ELF-1 (cell line): ENCODE measurements around the gene OR13C8.
"Not testable (repeated sequence)": the region's sequence is repeated elsewhere in the genome, so short reads cannot be mapped to it uniquely, and the experiment has no call there.

ENCODE experiments used
- DNase-seq: peaks from one replicate; pipeline ENCODE4 v3.0.0-alpha.2; 2016; ENCODE audit warnings: low read depth, low spot score

OR13C8 gene, protein sequence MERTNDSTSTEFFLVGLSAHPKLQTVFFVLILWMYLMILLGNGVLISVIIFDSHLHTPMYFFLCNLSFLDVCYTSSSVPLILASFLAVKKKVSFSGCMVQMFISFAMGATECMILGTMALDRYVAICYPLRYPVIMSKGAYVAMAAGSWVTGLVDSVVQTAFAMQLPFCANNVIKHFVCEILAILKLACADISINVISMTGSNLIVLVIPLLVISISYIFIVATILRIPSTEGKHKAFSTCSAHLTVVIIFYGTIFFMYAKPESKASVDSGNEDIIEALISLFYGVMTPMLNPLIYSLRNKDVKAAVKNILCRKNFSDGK

DNA sequence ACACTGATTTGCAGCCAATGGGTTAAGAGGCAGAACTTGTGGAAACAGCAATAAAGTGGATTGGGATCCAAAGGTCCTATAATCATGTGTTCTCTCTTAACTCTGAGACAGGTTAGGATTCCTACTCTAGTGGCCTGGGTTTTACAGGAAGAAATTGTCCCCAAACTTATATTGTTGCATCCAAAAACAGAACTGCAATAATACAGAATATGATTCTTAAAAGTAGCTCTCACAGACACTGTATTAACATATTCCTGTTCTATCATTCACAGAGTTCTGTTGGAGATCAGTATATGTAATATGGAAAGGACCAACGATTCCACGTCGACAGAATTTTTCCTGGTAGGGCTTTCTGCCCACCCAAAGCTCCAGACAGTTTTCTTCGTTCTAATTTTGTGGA, at the start of gene OR13C8:
TSS of gene OR13C8 (plus strand) at position 301 of the 400 bp plus-strand sequence. CDS start at position 301, 0 bp downstream.
- no peak for DNase-seq

DNA sequence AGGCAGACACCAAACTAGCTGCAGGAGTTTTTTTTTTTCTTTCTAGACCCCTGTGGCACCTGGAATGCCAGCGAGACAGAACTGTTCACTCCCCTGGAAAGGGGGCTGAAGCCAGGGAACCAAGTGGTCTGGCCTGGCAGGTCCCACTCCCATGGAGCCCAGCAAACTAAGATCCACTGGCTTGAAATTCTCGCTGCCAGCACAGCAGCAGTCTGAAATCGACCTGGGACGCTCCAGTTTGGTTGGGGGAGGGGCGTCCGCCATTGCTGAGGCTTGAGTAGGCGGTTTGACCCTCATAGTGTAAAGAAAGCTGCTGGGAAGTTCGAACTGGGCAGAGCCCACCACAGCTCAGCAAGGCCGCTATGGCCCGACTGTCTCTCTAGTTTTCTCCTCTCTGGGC, 48.7 kb upstream of the OR13C8 start:
- not testable (repeated sequence) for DNase-seq

DNA sequence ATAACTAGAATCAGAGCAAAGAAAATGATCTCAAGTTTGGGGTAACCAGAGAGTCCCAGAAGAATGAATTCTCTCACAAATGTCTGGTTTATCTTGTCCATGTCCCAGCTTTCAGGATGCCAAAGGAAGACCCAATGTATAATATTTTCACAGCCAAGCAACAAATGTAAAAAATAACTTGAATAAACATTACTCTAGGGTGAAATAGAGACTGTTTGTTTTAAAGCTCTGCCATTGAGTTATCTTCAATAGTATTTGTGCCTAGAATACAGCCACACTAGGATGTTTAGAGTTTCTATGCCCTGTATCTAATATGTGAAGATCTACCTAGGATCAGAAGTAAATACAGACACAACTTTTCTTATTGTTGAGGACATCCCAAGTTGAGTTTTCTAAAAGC, 41.9 kb upstream of the OR13C8 start, which contains the start of gene OR13C4:
TSS of gene OR13C4 (minus strand) at position 101 of the 400 bp plus-strand sequence. CDS start at position 101, 0 bp downstream.
- no peak for DNase-seq

GRCh38 chr9:104536756-104537155, 32.2 kb upstream of the OR13C8 start, which contains the start of gene OR13C3:
Gene OR13C3, minus strand, starts transcription at chr9:104536856. Its CDS starts 133 bp downstream, at chr9:104536723.
- DNase-seq = no peak

DNA sequence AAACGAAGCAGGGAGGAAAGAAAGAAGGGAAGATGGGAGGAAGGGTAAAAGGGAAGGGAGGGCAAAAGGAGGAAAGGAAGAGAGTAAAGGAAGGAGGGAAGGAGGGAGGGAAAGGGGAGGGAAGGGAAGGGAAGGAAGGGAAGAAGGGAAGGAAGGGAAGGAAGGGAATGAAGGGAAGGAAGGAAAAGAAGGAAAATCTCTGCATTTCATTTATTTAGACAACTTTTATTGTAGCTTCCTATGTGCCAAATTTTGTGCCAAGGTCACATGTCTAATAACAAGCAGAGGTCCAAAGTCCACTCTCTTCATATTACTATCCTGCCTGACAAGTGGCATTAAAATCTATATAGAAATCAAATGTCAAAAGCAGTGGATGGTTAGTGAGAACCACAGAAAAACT, 29.7 kb upstream of the OR13C8 start:
- no peak for DNase-seq

GRCh38 chr9:104544644-104545043, 24.3 kb upstream of the OR13C8 start:
- no peak for DNase-seq

DNA sequence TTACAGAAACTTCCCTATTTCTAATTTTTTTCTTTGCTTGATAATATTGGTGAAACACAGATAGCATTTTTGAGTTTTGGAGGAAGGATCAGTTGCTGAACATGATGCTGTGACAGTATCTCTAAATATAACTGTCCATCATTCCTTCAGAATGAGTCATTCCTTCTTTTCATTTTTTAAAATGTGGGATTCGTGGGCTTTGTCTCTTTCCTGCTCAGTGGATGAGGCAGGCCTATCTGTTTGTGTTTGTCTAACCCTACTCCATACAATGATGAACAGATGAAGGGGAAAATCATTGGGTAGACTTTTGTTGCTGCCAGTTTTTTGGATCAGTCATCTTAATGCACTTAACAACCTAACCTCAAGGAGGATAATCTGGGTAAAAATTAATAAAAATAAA, 15.7 kb upstream of the OR13C8 start:
- DNase-seq = no peak

DNA sequence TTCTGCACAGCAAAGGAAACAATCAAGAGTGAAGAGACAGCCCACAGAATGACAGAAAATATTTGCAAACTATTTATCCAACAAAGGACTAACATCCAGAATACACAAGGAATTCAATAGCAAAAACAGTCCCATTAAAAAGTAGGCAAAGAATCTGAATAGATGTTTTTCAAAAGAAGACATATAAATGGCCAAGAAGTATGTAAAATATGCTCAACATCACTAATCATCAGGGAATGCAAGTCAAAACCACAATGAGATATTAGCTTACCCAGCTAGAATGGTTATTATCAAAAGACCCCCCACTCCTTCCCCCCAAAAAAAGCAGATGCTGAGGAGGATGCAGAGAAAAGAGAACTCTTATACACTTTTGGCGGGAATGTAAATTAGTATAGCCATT, 13.4 kb upstream of the OR13C8 start:
- no peak for DNase-seq

DNA sequence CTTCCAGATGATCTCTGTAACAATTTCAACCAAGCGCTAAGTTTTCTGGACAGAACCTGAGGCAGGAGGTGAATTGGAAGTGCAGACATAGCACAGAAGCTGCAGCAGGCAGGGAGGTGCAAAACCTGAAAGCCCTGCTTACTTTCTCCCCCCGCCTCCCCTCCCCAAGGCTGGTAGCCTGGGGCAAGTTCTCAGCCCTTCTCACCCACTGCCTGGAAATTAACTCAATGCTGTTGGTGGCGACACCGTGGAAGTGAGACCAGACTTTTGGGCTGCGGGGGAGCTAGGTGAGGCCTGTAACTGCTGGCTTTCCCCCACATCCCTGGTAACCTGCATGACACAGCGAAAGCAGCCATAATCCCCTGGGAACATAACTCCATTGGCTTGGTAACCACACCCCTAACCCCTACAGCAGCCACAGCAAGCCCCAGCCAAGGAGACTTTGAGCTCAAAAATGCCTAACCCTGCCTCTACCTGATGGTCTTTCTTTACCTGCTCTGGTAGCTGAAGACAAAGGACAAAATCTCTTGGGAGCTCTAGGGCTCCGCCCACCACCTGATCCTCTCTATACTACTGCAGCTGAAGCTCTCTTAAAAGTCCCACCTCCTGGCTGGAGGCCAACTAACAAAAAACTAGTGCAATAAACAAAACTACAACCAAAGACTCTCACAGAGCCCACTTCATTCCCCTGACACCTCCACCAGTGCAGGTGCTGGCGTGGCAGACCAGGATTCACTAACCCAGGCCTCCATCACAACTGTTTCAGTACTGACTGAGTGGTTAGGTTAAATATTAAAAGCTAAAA, 11.9 kb upstream of the OR13C8 start:
- peak; percentile 82 for DNase-seq

GRCh38 chr9:104564358-104564757, 4.6 kb upstream of the OR13C8 start:
- peak; percentile 1 for DNase-seq

- no peak for DNase-seq
Observed at GRCh38 chr9:104572612-104573011, 3.6 kb downstream of the OR13C8 start.

- no peak for DNase-seq
Observed at GRCh38 chr9:104575456-104575855, 6.5 kb downstream of the OR13C8 start.

- no peak for DNase-seq
Observed at GRCh38 chr9:104577263-104577662, 8.3 kb downstream of the OR13C8 start.

GRCh38 chr9:104580562-104580961, 11.6 kb downstream of the OR13C8 start:
- no peak for DNase-seq

GRCh38 chr9:104586496-104587180, 17.7 kb downstream of the OR13C8 start:
- DNase-seq = no peak

GRCh38 chr9:104589626-104590025, 20.7 kb downstream of the OR13C8 start:
- DNase-seq = no peak

DNA sequence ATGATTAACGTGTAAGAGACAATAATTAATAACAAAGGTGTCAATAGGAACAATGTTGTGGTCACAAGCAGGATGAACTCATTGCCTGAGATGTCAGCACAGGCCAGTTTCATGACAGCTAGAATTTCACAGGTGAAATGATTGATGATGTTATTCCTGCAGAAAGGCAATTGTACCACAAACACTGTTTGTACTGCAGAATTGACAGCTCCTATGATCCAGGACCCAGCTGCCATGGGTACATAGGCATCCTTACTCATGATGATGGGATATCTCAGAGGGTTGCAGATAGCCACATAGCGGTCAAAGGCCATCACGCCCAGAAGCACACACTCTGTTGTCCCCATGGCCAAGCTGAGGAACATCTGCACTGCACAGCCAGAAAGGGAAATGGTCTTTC, 29.8 kb downstream of the OR13C8 start:
- not testable (repeated sequence) for DNase-seq

DNA sequence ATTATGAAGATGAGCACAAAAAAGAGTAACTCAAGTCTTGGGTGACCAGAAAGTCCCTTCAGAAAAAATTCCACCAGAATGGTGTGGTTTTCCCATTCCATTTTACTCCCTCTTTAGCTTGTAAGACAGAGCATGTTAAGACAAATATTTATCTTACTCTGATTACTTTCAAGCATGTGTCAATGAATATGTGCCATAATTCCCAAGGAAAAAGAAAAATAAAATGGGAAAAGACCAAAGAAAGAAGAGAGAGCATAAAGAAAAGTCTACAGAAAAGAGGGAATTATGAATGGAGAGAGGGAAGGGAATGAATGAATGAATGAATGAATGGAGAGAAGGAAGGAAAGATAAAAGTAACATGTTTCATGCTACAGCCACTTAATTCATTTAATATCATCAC, 30.3 kb downstream of the OR13C8 start, which contains the start of gene OR13C5:
TSS of gene OR13C5 (minus strand) at position 101 of the 400 bp plus-strand sequence. CDS start at position 101, 0 bp downstream.
- not testable (repeated sequence) for DNase-seq

GRCh38 chr9:104604801-104605200, 35.8 kb downstream of the OR13C8 start:
- DNase-seq = no peak

DNA sequence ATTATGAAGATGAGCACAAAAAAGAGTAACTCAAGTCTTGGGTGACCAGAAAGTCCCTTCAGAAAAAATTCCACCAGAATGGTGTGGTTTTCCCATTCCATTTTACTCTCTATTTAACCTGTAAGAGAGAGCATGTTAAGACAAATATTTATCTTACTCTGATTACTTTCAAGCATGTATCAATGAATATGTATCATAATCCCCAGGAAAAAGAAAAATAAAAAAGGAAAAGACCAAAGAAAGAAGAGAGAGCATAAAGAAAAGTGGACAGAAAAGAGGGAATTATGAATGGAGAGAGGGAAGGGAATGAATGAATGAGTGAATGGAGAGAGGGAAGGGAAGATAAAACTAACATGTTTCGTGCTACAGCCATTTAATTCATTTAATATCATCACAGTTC, 36.6 kb downstream of the OR13C8 start, which contains the start of gene OR13C2:
TSS of gene OR13C2 (minus strand) at position 101 of the 400 bp plus-strand sequence. CDS start at position 101, 0 bp downstream.
- not testable (repeated sequence) for DNase-seq

GRCh38 chr9:104606152-104606551, 37.2 kb downstream of the OR13C8 start:
- no peak for DNase-seq

- DNase-seq = no peak
Observed at GRCh38 chr9:104608336-104608735, 39.4 kb downstream of the OR13C8 start.
